ENCODE data around the gene CLCN7. TPM values are rescaled to one million over a fixed set of nuclear protein-coding genes. Genes with fewer than 3 reads are reported as not detected.

CLCN7 gene
- total and polyA plus RNA-seq, 5 donors from 2014 or later: 22.0 to 104 (median 24.5) TPM

- Histone ChIP-seq H3K4me1 (ENCODE audit: control insufficient read depth, insufficient read depth, low read length, poor library complexity, severe bottlenecking) (no peaks in the 10 kb centered on the region), H3K4me3 (ENCODE audit: low read depth, low read length) (no peak overlapping the region), H3K9me3 (ENCODE audit: control insufficient read depth in 2 of 2, low read length in 2 of 2) (peaks cover 0 to 4% of the 10 kb centered on the region in 2 experiments), H3K27me3 (ENCODE audit: control insufficient read depth, insufficient read depth, low read length) (no peaks in the 10 kb centered on the region), H3K36me3 (ENCODE audit: control insufficient read depth, insufficient read depth, low read length) (no peaks in the 10 kb centered on the region), H3K27ac (ENCODE audit: insufficient read depth, low read length, poor library complexity, severe bottlenecking) (no peak overlapping the region)
- Mint-ChIP-seq H3K36me3 (no peaks in the 10 kb centered on the region), H3K4me1 (no peaks in the 10 kb centered on the region), H3K27ac (no peak overlapping the region), H3K4me3 (no peak overlapping the region), H3K9me3 (peaks cover 0 to 1% (median 0%) of the 10 kb centered on the region in 7 donors), H3K27me3 (no peaks in the 10 kb centered on the region)
- DNase-seq (no peak), ATAC-seq (ENCODE audit: low read depth in 2 of 2) (no peak)
Observed at GRCh38 chr16:1512774-1513173, 37.9 kb upstream of the CLCN7 start.

GRCh38 chr16:1511662-1512569, 37.1 kb upstream of the CLCN7 start:
- Mint-ChIP-seq H3K36me3 (no peaks in the 10 kb centered on the region), H3K9me3 (peaks cover 0 to 1% (median 0%) of the 10 kb centered on the region in 7 donors), H3K27me3 (no peaks in the 10 kb centered on the region), H3K27ac (no peak overlapping the region), H3K4me3 (no peak overlapping the region), H3K4me1 (no peaks in the 10 kb centered on the region)
- Histone ChIP-seq H3K9me3 (ENCODE audit: control insufficient read depth in 2 of 2, low read length in 2 of 2) (peaks cover 0 to 4% of the 10 kb centered on the region in 2 experiments), H3K27ac (ENCODE audit: insufficient read depth, low read length, poor library complexity, severe bottlenecking) (no peak overlapping the region), H3K36me3 (ENCODE audit: control insufficient read depth, insufficient read depth, low read length) (no peaks in the 10 kb centered on the region), H3K4me1 (ENCODE audit: control insufficient read depth, insufficient read depth, low read length, poor library complexity, severe bottlenecking) (no peaks in the 10 kb centered on the region), H3K27me3 (ENCODE audit: control insufficient read depth, insufficient read depth, low read length) (no peaks in the 10 kb centered on the region), H3K4me3 (ENCODE audit: low read depth, low read length) (no peak overlapping the region)
- no peak for DNase-seq
- no peak for ATAC-seq (ENCODE audit: low read depth in 2 of 2)

- no peak overlapping the region for H3K27ac ChIP-seq (ENCODE audit: insufficient read depth, low read length, poor library complexity, severe bottlenecking)
- H3K36me3 ChIP-seq (ENCODE audit: control insufficient read depth, insufficient read depth, low read length): no peaks in the 10 kb centered on the region
- Mint-ChIP-seq H3K4me1 (no peaks in the 10 kb centered on the region), H3K27ac (no peak overlapping the region), H3K36me3 (no peaks in the 10 kb centered on the region), H3K27me3 (no peaks in the 10 kb centered on the region), H3K4me3 (no peak overlapping the region), H3K9me3 (peaks cover 0 to 1% (median 0%) of the 10 kb centered on the region in 7 donors)
- no peaks in the 10 kb centered on the region for H3K27me3 ChIP-seq (ENCODE audit: control insufficient read depth, insufficient read depth, low read length)
- no peak for DNase-seq
- H3K4me1 ChIP-seq (ENCODE audit: control insufficient read depth, insufficient read depth, low read length, poor library complexity, severe bottlenecking): no peaks in the 10 kb centered on the region
- H3K9me3 ChIP-seq (ENCODE audit: control insufficient read depth in 2 of 2, low read length in 2 of 2): peaks cover 0 to 4% of the 10 kb centered on the region in 2 experiments
- no peak for ATAC-seq (ENCODE audit: low read depth in 2 of 2)
- H3K4me3 ChIP-seq (ENCODE audit: low read depth, low read length): no peak overlapping the region
Observed at GRCh38 chr16:1510941-1511351, 36.1 kb upstream of the CLCN7 start.

GRCh38 chr16:1510272-1510671, 35.4 kb upstream of the CLCN7 start:
- Histone ChIP-seq H3K4me3 (ENCODE audit: low read depth, low read length) (no peak overlapping the region), H3K27ac (ENCODE audit: insufficient read depth, low read length, poor library complexity, severe bottlenecking) (no peak overlapping the region), H3K27me3 (ENCODE audit: control insufficient read depth, insufficient read depth, low read length) (no peaks in the 10 kb centered on the region), H3K36me3 (ENCODE audit: control insufficient read depth, insufficient read depth, low read length) (no peaks in the 10 kb centered on the region), H3K4me1 (ENCODE audit: control insufficient read depth, insufficient read depth, low read length, poor library complexity, severe bottlenecking) (no peaks in the 10 kb centered on the region), H3K9me3 (ENCODE audit: control insufficient read depth in 2 of 2, low read length in 2 of 2) (peaks cover 0 to 4% of the 10 kb centered on the region in 2 experiments)
- DNase-seq: no peak
- Mint-ChIP-seq H3K27ac (no peak overlapping the region), H3K9me3 (peaks cover 0 to 1% (median 0%) of the 10 kb centered on the region in 7 donors), H3K4me1 (no peaks in the 10 kb centered on the region), H3K4me3 (no peak overlapping the region), H3K27me3 (no peaks in the 10 kb centered on the region), H3K36me3 (no peaks in the 10 kb centered on the region)
- no peak for ATAC-seq (ENCODE audit: low read depth in 2 of 2)

- Mint-ChIP-seq H3K27ac (no peak overlapping the region), H3K4me1 (no peaks in the 10 kb centered on the region), H3K36me3 (no peaks in the 10 kb centered on the region), H3K9me3 (peaks cover 0 to 1% (median 0%) of the 10 kb centered on the region in 7 donors), H3K4me3 (no peak overlapping the region), H3K27me3 (no peaks in the 10 kb centered on the region)
- H3K9me3 ChIP-seq (ENCODE audit: control insufficient read depth in 2 of 2, low read length in 2 of 2): peaks cover 0 to 4% of the 10 kb centered on the region in 2 experiments
- no peaks in the 10 kb centered on the region for H3K36me3 ChIP-seq (ENCODE audit: control insufficient read depth, insufficient read depth, low read length)
- H3K27me3 ChIP-seq (ENCODE audit: control insufficient read depth, insufficient read depth, low read length): no peaks in the 10 kb centered on the region
- H3K4me1 ChIP-seq (ENCODE audit: control insufficient read depth, insufficient read depth, low read length, poor library complexity, severe bottlenecking): no peaks in the 10 kb centered on the region
- no peak overlapping the region for H3K27ac ChIP-seq (ENCODE audit: insufficient read depth, low read length, poor library complexity, severe bottlenecking)
- no peak for DNase-seq
- no peak for ATAC-seq (ENCODE audit: low read depth in 2 of 2)
- no peak overlapping the region for H3K4me3 ChIP-seq (ENCODE audit: low read depth, low read length)
Observed at GRCh38 chr16:1509307-1510221, 34.7 kb upstream of the CLCN7 start.

GRCh38 chr16:1508494-1509187, 33.8 kb upstream of the CLCN7 start:
- no peak overlapping the region for H3K4me3 ChIP-seq (ENCODE audit: low read depth, low read length)
- H3K27me3 Mint-ChIP-seq: no peaks in the 10 kb centered on the region
- no peak for ATAC-seq (ENCODE audit: low read depth in 2 of 2)

GRCh38 chr16:1506494-1507213, 31.8 kb upstream of the CLCN7 start:
- H3K27me3 ChIP-seq (ENCODE audit: control insufficient read depth, insufficient read depth, low read length): no peaks in the 10 kb centered on the region
- no peaks in the 10 kb centered on the region for H3K4me1 ChIP-seq (ENCODE audit: control insufficient read depth, insufficient read depth, low read length, poor library complexity, severe bottlenecking)
- no peak overlapping the region for H3K4me3 ChIP-seq (ENCODE audit: low read depth, low read length)
- ATAC-seq (ENCODE audit: low read depth in 2 of 2): no peak
- DNase-seq: no peak
- peaks cover 12% of the 10 kb centered on the region for H3K36me3 ChIP-seq (ENCODE audit: control insufficient read depth, insufficient read depth, low read length)
- H3K9me3 ChIP-seq (ENCODE audit: control insufficient read depth in 2 of 2, low read length in 2 of 2): no peaks in the 10 kb centered on the region
- no peaks in the 10 kb centered on the region for H3K27me3 Mint-ChIP-seq
- H3K36me3 Mint-ChIP-seq: no peaks in the 10 kb centered on the region
- H3K9me3 Mint-ChIP-seq: no peaks in the 10 kb centered on the region
- no peak overlapping the region for H3K4me3 Mint-ChIP-seq
- H3K27ac Mint-ChIP-seq: peak overlapping the region in 1 of 3 donors; percentile 84
- no peaks in the 10 kb centered on the region for H3K4me1 Mint-ChIP-seq
- no peak overlapping the region for H3K27ac ChIP-seq (ENCODE audit: insufficient read depth, low read length, poor library complexity, severe bottlenecking)

More at GRCh38 chr16:1508494-1509187, 33.8 kb upstream of the CLCN7 start:
- H3K4me3 Mint-ChIP-seq: no peak overlapping the region
- H3K4me1 Mint-ChIP-seq: no peaks in the 10 kb centered on the region
- no peak for DNase-seq
- H3K27me3 ChIP-seq (ENCODE audit: control insufficient read depth, insufficient read depth, low read length): no peaks in the 10 kb centered on the region
- no peaks in the 10 kb centered on the region for H3K4me1 ChIP-seq (ENCODE audit: control insufficient read depth, insufficient read depth, low read length, poor library complexity, severe bottlenecking)
- H3K9me3 Mint-ChIP-seq: peaks cover 0 to 1% (median 0%) of the 10 kb centered on the region in 7 donors
- H3K36me3 ChIP-seq (ENCODE audit: control insufficient read depth, insufficient read depth, low read length): no peaks in the 10 kb centered on the region
- H3K27ac ChIP-seq (ENCODE audit: insufficient read depth, low read length, poor library complexity, severe bottlenecking): no peak overlapping the region
- H3K9me3 ChIP-seq (ENCODE audit: control insufficient read depth in 2 of 2, low read length in 2 of 2): no peaks in the 10 kb centered on the region
- no peak overlapping the region for H3K27ac Mint-ChIP-seq
- H3K36me3 Mint-ChIP-seq: no peaks in the 10 kb centered on the region
